Tibial nerve (tissue), 4 donors: ENCODE measurements around the gene GINS1.

ENCODE experiments used
- CTCF ChIP-seq, 5 experiments: fragments of 200-600 bp in 3 of 5; fragments of 450-650 bp in 2 of 5; sonication (generic) in 3 of 5; IDR thresholded peaks; one replicate each; pipeline ENCODE4 v1.5.1; 2016 to 2019; ENCODE audit warnings: antibody characterized with exemption in 5 of 5, mild to moderate bottlenecking in 3 of 5, moderate library complexity in 2 of 5
- EP300 ChIP-seq, 2 donors: sonication (generic); formaldehyde crosslinking; IDR thresholded peaks; one replicate each; pipeline ENCODE4 v1.6.1; 2017; ENCODE audit warnings: antibody characterized with exemption in 2 of 2, mild to moderate bottlenecking in 1 of 2
- POLR2A ChIP-seq, 2 donors: fragments of 450-650 bp; IDR thresholded peaks; one replicate each; pipeline ENCODE4 v1.6.1; 2017; ENCODE audit warnings: antibody characterized with exemption in 2 of 2, mild to moderate bottlenecking in 2 of 2, moderate library complexity in 2 of 2

- TF ChIP-seq CTCF (IDR thresholded peaks at IDR 0.05) (no peak), POLR2A (IDR thresholded peaks at IDR 0.05) (no peak), EP300 (IDR thresholded peaks at IDR 0.05) (no peak)
Measured at GRCh38 chr20:25439328-25439727, 31.9 kb downstream of the GINS1 start.
